Breast epithelium (tissue), 3 donors: ENCODE data around the gene TMTC3.

Source experiments
- CTCF ChIP-seq, 3 donors: fragments of 450-650 bp; IDR thresholded peaks; one replicate each; pipeline ENCODE4 v1.5.1; 2016 to 2017; ENCODE audit warnings: antibody characterized with exemption in 3 of 3, mild to moderate bottlenecking in 3 of 3, moderate library complexity in 3 of 3
- POLR2A ChIP-seq: fragments of 450-650 bp; IDR thresholded peaks from one replicate; pipeline ENCODE4 v1.6.1; 2016; ENCODE audit warnings: antibody characterized with exemption, mild to moderate bottlenecking, moderate library complexity
- POLR2AphosphoS5 ChIP-seq, 3 donors: sonication (generic); formaldehyde crosslinking; IDR thresholded peaks; one replicate each; pipeline ENCODE4 v1.6.1; 2017; ENCODE audit warnings: antibody characterized with exemption in 3 of 3

GRCh38 chr12:88245905-88246304 is 103.8 kb downstream of the TMTC3 start:
- TF ChIP-seq CTCF (IDR thresholded peaks at IDR 0.05): no peak
- no peak for TF ChIP-seq POLR2A
- no peak for TF ChIP-seq POLR2AphosphoS5 (IDR thresholded peaks at IDR 0.05)
